GM21423 (cell line): Measurements from ENCODE around the gene EXOSC9.

Source experiments
- ATAC-seq: cut with Tn5 transposase; IDR thresholded peaks from one replicate; pipeline ENCODE4 v1.9.1; 2021; ENCODE audit warnings: mild to moderate bottlenecking, moderate library complexity; ENCODE audit not compliant: unreplicated experiment

EXOSC9 gene

GRCh38 chr4:121822796-121823504, 21.8 kb downstream of the EXOSC9 start:
- peak; percentile 36 for ATAC-seq

- ATAC-seq = peak; percentile 92
These were observed 22.5 kb downstream of the EXOSC9 start, which contains the start of gene CCNA2 for GRCh38 chr4:121823505-121824170. TSS of gene CCNA2 (minus strand) at chr4:121823883. CDS start at chr4:121823628, 255 bp downstream.

GRCh38 chr4:121824171-121824527, 23.0 kb downstream of the EXOSC9 start:
- no peak for ATAC-seq

- ATAC-seq = no peak
These were observed 23.8 kb downstream of the EXOSC9 start for GRCh38 chr4:121824950-121825349.

- no peak for ATAC-seq
These were observed 26.7 kb downstream of the EXOSC9 start for GRCh38 chr4:121827853-121828252.

GRCh38 chr4:121829511-121829910, 28.4 kb downstream of the EXOSC9 start:
- ATAC-seq = no peak

GRCh38 chr4:121838136-121838535, 37.0 kb downstream of the EXOSC9 start:
- no peak for ATAC-seq

- no peak for ATAC-seq
These were observed 41.7 kb downstream of the EXOSC9 start for GRCh38 chr4:121842862-121843261.

- no peak for ATAC-seq
These were observed 45.5 kb downstream of the EXOSC9 start for GRCh38 chr4:121846662-121847061.

- no peak for ATAC-seq
These were observed 50.2 kb downstream of the EXOSC9 start for GRCh38 chr4:121851354-121851753.

- ATAC-seq = no peak
These were observed 59.0 kb downstream of the EXOSC9 start for GRCh38 chr4:121860121-121860520.

GRCh38 chr4:121861426-121861825, 60.3 kb downstream of the EXOSC9 start:
- no peak for ATAC-seq

- no peak for ATAC-seq
These were observed 62.7 kb downstream of the EXOSC9 start for GRCh38 chr4:121863799-121864198.
